NK-92 treated with Interleukin-12 subunit alpha and Interleukin-12 subunit beta, amount 100 ng/mL, for 24 hours (cell line): Measurements from ENCODE around the gene OPRL1.

ENCODE experiments used
- DNase-seq: peaks from one replicate; lab custom pipeline; 2025; lab: John Stamatoyannopoulos, UW

Gene OPRL1

DNA sequence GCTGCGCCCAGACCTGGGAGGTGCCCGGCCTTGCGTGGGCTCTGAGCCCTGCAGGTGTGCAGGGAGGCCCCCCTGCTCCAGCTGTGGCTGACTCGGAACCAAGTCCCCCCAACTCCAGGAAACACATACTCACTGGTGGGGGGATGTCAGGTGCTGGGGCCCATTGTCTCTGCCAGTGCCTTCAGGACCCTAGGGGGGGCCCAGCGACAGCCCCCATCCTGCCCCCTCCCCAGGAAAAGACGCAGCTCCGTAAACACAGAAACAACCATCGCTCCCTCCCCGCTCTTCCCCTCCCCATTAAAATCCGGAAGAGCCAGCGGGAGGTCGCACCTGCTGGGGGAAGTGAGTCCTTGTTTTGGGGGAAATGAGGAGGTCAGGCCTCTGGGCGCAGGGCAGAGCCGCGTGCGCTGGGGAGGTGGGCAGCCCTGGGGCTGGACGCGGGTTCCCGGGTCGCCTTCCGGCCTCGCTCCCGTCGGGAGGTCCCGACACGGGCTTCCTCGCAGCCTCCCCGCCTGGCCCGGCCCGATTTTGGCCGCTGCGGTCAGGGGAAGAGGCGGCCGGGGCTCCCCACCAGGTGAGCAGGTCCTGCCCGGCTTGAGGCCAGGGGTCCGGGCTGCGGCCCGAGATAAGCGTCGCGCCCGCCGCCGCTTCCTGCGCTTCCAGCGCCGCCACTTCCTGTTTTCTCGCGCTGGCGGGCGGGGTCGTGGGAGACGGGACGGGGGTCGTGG lies 37.7 kb upstream of the OPRL1 start:
- no peak for DNase-seq

DNA sequence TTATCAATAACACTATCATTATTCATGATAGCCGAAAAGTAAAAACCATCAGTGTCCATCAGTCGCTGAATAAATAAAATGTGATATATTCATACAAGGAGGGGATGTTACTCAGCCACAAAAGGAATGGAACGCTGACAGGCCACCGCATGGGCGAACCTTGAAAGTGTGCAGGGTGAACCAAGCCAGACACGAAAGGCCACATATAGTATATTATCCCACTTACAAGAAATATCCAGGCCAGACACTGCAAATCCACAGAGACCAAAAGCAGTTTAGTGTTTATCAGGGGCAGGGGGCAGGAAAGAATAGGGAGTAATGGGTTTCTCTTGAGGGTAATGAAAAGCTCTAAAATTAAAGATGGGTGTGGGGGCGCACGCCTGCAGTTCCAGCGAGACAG lies 36.1 kb upstream of the OPRL1 start:
- no peak for DNase-seq

DNA sequence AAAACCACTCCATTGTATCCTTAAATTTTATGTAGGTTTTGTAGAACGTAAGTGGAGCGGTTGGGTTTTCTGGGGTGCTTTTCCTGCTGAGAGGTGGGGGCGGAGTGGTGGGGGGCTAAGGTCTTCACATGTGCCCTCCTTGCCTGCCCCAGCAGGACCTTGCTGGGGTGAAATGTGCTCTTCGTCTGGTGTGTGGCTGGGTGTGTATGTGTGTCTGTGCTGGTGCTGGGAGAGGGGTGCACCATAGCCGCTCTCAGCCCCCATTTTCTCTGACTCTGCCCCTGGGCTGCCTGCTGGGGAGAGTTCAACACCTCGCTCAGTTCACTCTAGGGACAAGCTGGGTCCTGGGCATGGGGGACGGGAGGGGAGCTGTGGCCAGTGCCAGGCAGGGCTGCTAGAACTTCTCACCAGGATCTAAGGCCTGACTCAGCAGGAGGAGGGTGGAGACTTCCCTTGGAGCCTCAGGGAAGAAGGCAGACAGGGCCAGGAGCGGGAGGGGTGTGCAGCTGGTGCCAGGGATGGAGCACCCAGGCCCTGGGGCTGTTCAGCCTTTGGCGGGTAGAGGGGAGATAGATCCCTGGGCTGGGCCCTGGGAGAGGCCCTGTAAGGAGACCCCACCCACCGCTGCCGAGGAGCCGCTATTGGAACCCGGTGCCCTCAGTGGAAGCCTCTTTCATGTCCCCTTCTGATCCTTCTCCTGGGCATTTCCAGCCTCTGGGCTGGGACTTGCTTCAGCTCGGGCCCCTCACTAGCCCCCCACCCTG lies 35.2 kb upstream of the OPRL1 start:
- no peak for DNase-seq

DNA sequence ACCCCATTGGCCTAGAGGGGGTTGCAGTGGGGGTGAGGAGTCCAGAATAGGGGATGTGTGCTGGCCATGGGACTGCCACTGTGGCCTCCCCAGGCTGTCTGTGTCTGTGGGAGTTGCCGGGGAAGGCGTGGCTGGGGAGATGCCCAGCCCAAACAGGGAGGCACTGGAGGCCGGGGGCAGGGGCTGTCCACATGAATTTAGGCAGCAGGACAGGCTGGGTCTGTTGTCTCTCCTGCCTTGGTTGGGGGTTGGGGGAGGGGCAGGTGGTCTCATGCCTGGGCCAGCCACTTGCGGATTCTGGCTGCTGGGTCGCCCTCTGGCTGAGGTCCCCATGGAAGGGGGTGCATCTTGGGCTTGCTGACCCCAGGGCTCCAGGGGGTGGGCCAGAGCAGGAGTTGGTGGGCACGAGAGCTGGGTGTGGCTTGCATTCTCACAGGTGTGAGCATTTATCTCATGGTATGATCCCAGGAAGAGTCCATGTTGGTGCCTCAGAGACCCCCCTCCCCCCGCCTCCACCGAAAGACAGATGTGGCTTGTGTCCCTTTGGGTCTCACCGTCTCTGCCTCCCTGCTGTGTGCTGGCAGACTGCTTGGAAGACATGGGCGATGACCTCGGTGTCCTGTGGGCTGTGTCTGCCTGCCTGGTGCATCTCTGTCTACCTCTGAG lies 34.4 kb upstream of the OPRL1 start:
- no peak for DNase-seq

GRCh38 chr20:64047046-64047389 lies 32.9 kb upstream of the OPRL1 start:
- DNase-seq: no peak

DNA sequence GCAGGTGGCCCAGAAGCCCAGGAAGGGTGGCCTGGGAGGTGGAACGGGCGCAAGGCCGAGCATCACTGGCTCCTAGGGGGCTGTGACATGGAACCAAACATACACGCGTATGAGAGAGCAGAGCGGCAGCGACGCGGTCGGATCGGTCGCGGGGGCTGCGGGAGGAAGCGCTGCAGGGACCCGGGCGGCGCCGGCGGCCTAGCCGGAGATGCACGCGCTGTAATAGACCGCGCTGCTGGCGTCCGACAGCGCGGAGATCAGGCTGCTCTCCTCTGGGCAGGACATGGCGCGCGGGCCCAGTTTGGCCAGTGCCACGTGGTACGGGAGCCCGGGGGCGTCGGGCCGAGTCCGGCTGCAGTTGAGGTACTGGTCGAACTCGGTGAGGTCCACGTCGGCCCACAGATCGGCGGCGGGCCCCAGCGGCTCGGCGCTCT lies 31.9 kb upstream of the OPRL1 start:
- DNase-seq: no peak

DNA sequence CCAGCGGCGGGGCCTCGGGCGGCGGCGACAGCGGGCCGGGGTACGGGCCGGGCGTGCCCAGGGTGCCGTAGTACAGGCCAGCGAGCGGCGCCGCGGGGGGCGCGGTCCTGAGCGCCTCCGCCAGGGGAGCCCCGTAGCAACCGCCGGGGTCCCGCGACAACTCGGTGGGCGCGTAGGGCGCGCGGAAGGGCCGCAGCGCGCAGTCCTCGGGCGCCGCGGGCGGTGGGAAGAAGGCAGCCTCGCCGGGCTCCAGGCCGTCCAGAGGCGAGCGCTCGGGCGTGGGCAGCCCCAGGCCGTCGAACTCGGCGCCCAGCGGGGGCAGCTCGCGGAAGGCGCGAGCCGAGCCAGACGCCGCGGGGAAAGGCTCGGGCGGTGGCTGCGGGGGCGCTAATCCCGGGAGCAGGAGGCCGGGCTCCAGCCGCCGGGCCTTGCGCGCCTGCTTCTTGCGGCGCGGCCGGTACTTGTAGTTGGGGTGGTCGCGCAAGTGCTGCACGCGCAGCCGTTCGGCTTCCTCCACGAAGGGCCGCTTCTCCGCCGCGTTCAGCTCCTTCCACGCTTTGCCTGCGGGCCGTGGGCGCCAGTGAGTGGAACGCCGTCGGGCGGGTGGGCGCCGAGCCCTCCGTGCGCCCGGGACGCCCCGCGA lies 31.4 kb upstream of the OPRL1 start:
- no peak for DNase-seq

GRCh38 chr20:64049060-64049877 lies 30.6 kb upstream of the OPRL1 start, which contains the start of gene SOX18:
Gene SOX18, minus strand, starts transcription at chr20:64049639. Its CDS starts 123 bp downstream, at chr20:64049516.
- no peak for DNase-seq

DNA sequence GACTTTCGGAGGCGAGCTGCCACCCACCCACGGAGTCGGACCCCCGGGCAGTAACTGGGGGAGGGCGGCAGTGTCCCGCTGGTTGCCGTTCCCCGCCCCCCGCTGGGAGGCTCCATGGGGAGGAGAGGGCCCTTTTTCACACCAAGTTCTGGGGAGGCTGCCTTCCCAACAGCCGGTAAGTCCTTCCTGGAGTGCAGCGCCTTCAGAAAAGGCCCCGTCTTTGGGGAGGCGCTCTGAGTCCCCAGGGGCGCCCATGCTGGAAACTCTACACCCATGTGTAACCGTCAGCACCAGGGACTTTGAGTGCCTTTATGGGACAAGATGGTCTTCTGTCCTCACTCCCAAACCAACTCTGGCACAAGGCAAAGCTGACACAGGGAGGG lies 30.0 kb upstream of the OPRL1 start:
- DNase-seq: no peak

DNA sequence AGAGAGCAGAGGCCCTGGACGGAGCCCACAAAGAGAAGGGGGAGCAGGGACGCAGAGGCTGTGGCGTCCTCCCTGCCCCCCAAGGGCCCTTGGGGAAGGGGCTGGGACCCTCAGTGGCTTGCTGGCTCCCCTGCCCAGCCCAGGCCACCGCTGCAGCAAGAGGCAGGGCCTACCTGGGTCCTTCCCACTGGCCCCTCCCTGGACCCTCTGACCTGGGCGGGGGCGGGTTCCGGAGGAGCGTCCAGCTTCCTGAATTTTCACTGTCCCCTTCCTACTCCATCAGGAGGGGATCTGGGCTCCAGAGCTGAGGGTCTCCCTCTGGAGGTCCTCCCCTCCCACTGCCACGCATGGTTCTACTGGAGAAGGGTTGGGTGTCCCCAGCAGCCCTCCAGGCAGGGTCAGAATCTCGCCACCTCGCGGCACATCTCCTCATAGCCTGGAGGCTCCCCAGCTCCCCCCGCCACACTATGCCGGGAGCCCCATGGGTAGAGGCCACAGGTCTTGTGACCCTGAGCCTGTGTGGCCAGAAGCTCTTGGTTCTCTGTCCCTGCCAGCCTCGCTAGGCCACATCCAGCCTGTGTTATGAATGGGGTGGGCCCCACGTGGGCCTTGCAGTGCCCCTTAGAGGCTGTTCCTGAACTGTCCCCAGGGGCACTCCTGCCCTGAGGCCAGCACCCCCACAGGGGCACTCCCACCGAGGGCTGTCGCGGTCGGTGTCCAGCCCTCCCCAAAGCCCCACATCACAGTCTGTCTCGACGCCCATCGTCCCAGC lies 29.4 kb upstream of the OPRL1 start:
- DNase-seq: no peak

GRCh38 chr20:64051033-64051452 lies 28.8 kb upstream of the OPRL1 start:
- no peak for DNase-seq

GRCh38 chr20:64051561-64052325 lies 28.1 kb upstream of the OPRL1 start:
- no peak for DNase-seq

DNA sequence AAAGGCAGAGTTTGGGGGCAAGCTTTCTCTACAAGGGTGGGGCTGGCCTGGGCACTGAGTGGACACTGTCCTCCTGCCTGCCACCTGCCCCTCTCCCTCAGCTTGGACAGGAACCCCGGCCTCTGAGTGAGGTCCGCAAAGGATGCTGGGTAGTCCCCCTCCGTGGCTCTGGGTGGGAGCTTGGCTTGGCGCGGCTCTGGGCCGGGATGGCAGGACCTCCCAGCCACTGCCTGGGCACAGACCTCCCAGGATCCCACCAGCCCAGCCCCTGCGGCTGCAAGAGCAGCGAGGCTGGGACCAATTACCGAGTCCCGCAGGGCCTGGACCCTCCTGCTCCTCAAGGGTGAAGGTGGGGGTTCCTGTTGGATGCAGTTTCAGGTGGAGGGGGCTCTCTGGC lies 27.6 kb upstream of the OPRL1 start:
- DNase-seq: no peak

- no peak for DNase-seq
Measured at GRCh38 chr20:64052987-64053840, 26.7 kb upstream of the OPRL1 start.

DNA sequence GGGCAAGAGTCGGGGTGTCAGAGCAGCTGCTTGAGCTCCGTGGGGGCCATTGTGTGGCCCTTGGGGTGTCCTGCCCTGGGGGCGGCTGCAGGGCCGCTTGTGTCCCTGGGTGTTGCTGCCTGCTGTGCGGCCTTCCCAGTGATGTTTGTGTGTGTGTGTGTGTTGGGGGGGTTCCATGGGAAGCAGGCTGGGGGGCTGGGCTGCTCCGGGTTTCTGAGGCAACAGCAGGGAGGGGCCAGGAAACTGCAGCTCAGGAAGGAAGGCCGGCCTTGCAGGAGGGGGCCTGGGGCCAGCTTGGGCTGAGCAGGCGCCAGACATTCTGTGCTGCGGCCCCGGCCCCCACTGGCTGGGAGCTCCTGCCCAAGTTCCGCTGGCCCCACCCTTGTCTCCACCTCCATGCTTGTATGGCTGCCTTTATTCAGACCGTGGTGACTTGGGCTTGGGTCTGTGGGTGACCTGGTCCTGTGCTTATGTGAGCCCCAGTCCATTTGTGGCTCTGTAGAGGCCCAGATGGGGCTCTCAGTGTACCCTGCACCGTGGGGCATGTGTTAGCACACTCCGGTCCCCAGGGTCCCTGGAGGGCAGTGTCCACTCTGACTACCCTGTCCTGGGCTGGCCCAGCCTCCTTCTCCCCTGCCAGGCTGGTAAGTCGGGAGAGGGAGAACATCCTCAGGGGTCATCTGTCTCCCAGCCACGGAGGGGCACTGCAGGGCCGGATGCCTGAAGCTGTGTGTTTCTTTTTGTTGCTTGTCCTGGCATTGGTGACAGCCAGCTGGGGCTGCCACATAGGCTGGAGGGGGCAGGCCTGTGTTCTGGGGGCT lies 25.8 kb upstream of the OPRL1 start:
- no peak for DNase-seq

GRCh38 chr20:64055396-64055892 lies 24.4 kb upstream of the OPRL1 start:
- DNase-seq: no peak

DNA sequence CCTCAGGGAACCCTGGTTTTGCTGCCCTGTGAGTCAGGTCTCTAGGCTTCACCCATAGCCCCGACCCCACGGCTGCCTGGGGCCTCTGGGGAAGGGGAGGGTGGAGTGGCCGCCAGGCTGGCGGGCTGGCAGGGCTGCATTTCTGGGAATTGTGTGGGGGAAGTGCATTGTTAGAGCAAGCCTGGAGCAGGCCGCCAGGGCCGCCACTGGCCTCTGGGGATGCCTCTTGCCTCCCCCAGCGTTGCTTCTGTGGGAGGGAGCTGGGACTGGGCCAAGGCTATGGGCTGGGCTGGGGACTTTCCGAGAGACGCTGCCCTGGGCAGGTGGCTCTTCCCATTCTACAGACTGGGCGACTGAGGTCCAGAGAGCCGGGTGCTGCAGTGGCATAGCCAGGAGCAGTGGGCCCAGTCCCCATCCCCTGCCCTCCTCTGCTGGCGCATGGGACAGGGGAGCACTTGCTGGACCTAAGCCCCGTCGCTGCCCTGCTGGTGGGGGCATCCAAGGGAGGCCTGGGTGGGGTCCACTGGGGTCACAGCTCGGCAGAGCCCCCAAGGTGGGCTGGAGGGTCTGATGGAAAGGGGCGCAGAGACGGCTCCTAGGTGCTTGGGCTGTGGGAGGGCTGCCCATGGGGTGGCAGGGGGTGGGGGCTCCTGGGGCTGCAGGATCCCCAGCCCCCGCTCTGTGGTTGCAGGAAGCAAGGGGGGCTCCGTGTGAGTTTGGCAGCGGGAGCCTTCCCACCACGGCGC lies 23.8 kb upstream of the OPRL1 start:
- no peak for DNase-seq

GRCh38 chr20:64056639-64056888 lies 23.3 kb upstream of the OPRL1 start:
- no peak for DNase-seq
